Smooth muscle cell (in vitro differentiated cells): ENCODE results near the gene RARG. TPM values are rescaled to one million over a fixed set of nuclear protein-coding genes. Genes with fewer than 3 reads are reported as not detected.
"Not testable (repeated sequence)": the region's sequence is repeated elsewhere in the genome, so short reads cannot be mapped to it uniquely, and the experiment has no call there.

Experiments used
- DNase-seq: peaks from one replicate; lab custom pipeline; 2025; ENCODE audit not compliant: unreplicated experiment; lab: John Stamatoyannopoulos, UW
- H2AFZ ChIP-seq: fragments of 200-600 bp; sonication (generic); 2 replicates; pipeline ENCODE4 v1.6.0; 2016; ENCODE audit warnings: antibody characterized with exemption, low read depth, mild to moderate bottlenecking
- H3F3A ChIP-seq: fragments of 200-600 bp; sonication (generic); 2 replicates; pipeline ENCODE4 v1.6.0; 2017; ENCODE audit warnings: antibody characterized with exemption, low read depth
- H3K27ac ChIP-seq: fragments of 200-600 bp; sonication (generic); 2 replicates; pipeline ENCODE4 v1.5.1; 2016; ENCODE audit warnings: low read depth, mild to moderate bottlenecking
- H3K27me3 ChIP-seq: fragments of 200-600 bp; sonication (generic); 2 replicates; pipeline ENCODE4 v1.6.1; 2016; ENCODE audit warnings: low read depth, mild to moderate bottlenecking
- H3K36me3 ChIP-seq: fragments of 200-600 bp; sonication (generic); 2 replicates; pipeline ENCODE4 v1.5.1; 2016; ENCODE audit warnings: low read depth
- H3K4me1 ChIP-seq: fragments of 200-600 bp; sonication (generic); 2 replicates; pipeline ENCODE4 v1.5.1; 2016; ENCODE audit warnings: low read depth
- H3K4me2 ChIP-seq: fragments of 200-600 bp; sonication (generic); 2 replicates; pipeline ENCODE4 v1.6.0; 2016; ENCODE audit warnings: mild to moderate bottlenecking
- H3K4me3 ChIP-seq: fragments of 200-600 bp; sonication (generic); 2 replicates; pipeline ENCODE4 v1.5.1; 2016; ENCODE audit warnings: mild to moderate bottlenecking
- H3K79me2 ChIP-seq: fragments of 200-600 bp; sonication (generic); 2 replicates; pipeline ENCODE4 v1.6.0; 2016; ENCODE audit warnings: low read depth, mild to moderate bottlenecking
- H3K9ac ChIP-seq: fragments of 200-600 bp; sonication (generic); 2 replicates; pipeline ENCODE4 v1.6.0; 2016; ENCODE audit warnings: low read depth
- H3K9me3 ChIP-seq: fragments of 200-600 bp; sonication (generic); replicated peaks from 2 replicates; pipeline ENCODE4 v1.5.1; 2016; ENCODE audit warnings: low read depth
- H4K20me1 ChIP-seq: fragments of 200-600 bp; sonication (generic); 2 replicates; pipeline ENCODE4 v1.6.0; 2016; ENCODE audit warnings: low read depth
- CTCF ChIP-seq: fragments of 200-600 bp; sonication (generic); IDR thresholded peaks from 2 replicates; pipeline ENCODE4 v1.5.1; 2017; ENCODE audit warnings: borderline replicate concordance, mild to moderate bottlenecking, antibody characterized with exemption; ENCODE audit not compliant: insufficient read depth, poor library complexity, severe bottlenecking
- WGBS: methylation state at CpG from one replicate; pipeline ENCODE4 v1.1.7; 2016; ENCODE audit warnings: low lambda C conversion rate; 5-methylcytosine and 5-hydroxymethylcytosine counted together
- polyA plus RNA-seq: library from polyadenylated mRNA; unstranded; fragments of >200 nt; fragmentation: Nextera tagmentation; extraction: Ambion mirVana; gene quantifications from 2 replicates; pipeline ENCODE4 v1.2.1, GENCODE V29; 2016
- total RNA-seq: library from RNA; depleted of rRNA; stranded (reverse); fragments of >200 nt; gene quantifications from 2 replicates; pipeline ENCODE4 v1.2.3, GENCODE V29; 2014

The RARG gene
- total and polyA plus RNA-seq, 2 experiments from 2014 or later, result 21.8 to 32.9 TPM

- no peaks in the 10 kb centered on the region for H3K79me2 ChIP-seq
- H3K36me3 ChIP-seq, result no peaks in the 10 kb centered on the region
- peaks cover 15% of the 10 kb centered on the region for H3F3A ChIP-seq
- 83% methylated on average over 2 of the region's 2 CpGs for WGBS
- H3K9ac ChIP-seq, result no peak overlapping the region
- no peak overlapping the region for H3K4me2 ChIP-seq
- no peak overlapping the region for H2AFZ ChIP-seq
- no peaks in the 10 kb centered on the region for H3K9me3 ChIP-seq
- no peaks in the 10 kb centered on the region for H3K4me1 ChIP-seq
- no peak for TF ChIP-seq CTCF
- no peak overlapping the region for H3K27ac ChIP-seq
- no peak for DNase-seq
- no peak overlapping the region for H3K4me3 ChIP-seq
- H3K27me3 ChIP-seq, result no peaks in the 10 kb centered on the region
- no peaks in the 10 kb centered on the region for H4K20me1 ChIP-seq
Measured at GRCh38 chr12:53208435-53208834, 23.6 kb downstream of the RARG start.

- H3K4me2 ChIP-seq, result peak within 1 kb of the TSS; percentile 69
- H3K9ac ChIP-seq, result no peak within 1 kb of the TSS
- peak within 1 kb of the TSS; percentile 59 for H3K27ac ChIP-seq
- no peak for TF ChIP-seq CTCF
- H3K9me3 ChIP-seq, result no peaks in the 10 kb centered on the region
- peaks cover 15% of the 10 kb centered on the region for H3F3A ChIP-seq
- H3K79me2 ChIP-seq, result no peaks in the 10 kb centered on the region
- no peaks in the 10 kb centered on the region for H3K4me1 ChIP-seq
- 86% methylated on average over 5 of the region's 5 CpGs for WGBS
- H3K4me3 ChIP-seq, result no peak within 1 kb of the TSS
- no peaks in the 10 kb centered on the region for H3K36me3 ChIP-seq
- DNase-seq, result no peak
- no peaks in the 10 kb centered on the region for H4K20me1 ChIP-seq
- no peaks in the 10 kb centered on the region for H3K27me3 ChIP-seq
- H2AFZ ChIP-seq, result no peak within 1 kb of the TSS
Measured at GRCh38 chr12:53207042-53207441, 25.0 kb downstream of the RARG start, which contains the start of gene ITGB7. Gene ITGB7, minus strand, starts transcription at chr12:53207251. Its CDS starts 6,808 bp downstream, at chr12:53200443.

GRCh38 chr12:53205747-53206419 lies 26.1 kb downstream of the RARG start:
- H3K9ac ChIP-seq, result no peak overlapping the region
- H3K4me1 ChIP-seq, result no peaks in the 10 kb centered on the region
- peaks cover 24% of the 10 kb centered on the region for H3F3A ChIP-seq
- H2AFZ ChIP-seq, result no peak overlapping the region
- H3K9me3 ChIP-seq, result no peaks in the 10 kb centered on the region
- no peaks in the 10 kb centered on the region for H4K20me1 ChIP-seq
- 12% methylated on average over 7 of the region's 7 CpGs for WGBS
- DNase-seq, result no peak
- H3K4me3 ChIP-seq, result no peak overlapping the region
- peak overlapping the region; percentile 59 for H3K27ac ChIP-seq
- TF ChIP-seq CTCF, result no peak
- H3K36me3 ChIP-seq, result no peaks in the 10 kb centered on the region
- no peaks in the 10 kb centered on the region for H3K27me3 ChIP-seq
- peak overlapping the region; percentile 69 for H3K4me2 ChIP-seq
- no peaks in the 10 kb centered on the region for H3K79me2 ChIP-seq

- peaks cover 27% of the 10 kb centered on the region for H3F3A ChIP-seq
- H3K9me3 ChIP-seq, result no peaks in the 10 kb centered on the region
- 100% methylated on average over 1 of the region's 1 CpG for WGBS
- H3K36me3 ChIP-seq, result no peaks in the 10 kb centered on the region
- H3K27me3 ChIP-seq, result no peaks in the 10 kb centered on the region
- no peak for DNase-seq
- H3K9ac ChIP-seq, result no peak overlapping the region
- no peak overlapping the region for H3K4me2 ChIP-seq
- no peak overlapping the region for H3K27ac ChIP-seq
- no peaks in the 10 kb centered on the region for H3K79me2 ChIP-seq
- H4K20me1 ChIP-seq, result no peaks in the 10 kb centered on the region
- H3K4me3 ChIP-seq, result no peak overlapping the region
- no peak for TF ChIP-seq CTCF
- H3K4me1 ChIP-seq, result no peaks in the 10 kb centered on the region
- H2AFZ ChIP-seq, result no peak overlapping the region
Measured at GRCh38 chr12:53204351-53204750, 27.7 kb downstream of the RARG start.

GRCh38 chr12:53202316-53202715 lies 29.7 kb downstream of the RARG start:
- H3K36me3 ChIP-seq, H3K27me3 ChIP-seq, H3K9ac ChIP-seq, H4K20me1 ChIP-seq, H2AFZ ChIP-seq, DNase-seq, H3K4me2 ChIP-seq, H3K27ac ChIP-seq, H3K79me2 ChIP-seq, H3K9me3 ChIP-seq, H3K4me1 ChIP-seq, H3K4me3 ChIP-seq: not testable (repeated sequence)
- peaks cover 27% of the 10 kb centered on the region for H3F3A ChIP-seq
- WGBS, result 95% methylated on average over 7 of the region's 7 CpGs
